Fibroblast of skin of right biceps (primary cell): ENCODE measurements around the gene TBX22.
"Not testable (repeated sequence)": the region's sequence is repeated elsewhere in the genome, so short reads cannot be mapped to it uniquely, and the experiment has no call there.

Experiments used
- DNase-seq: peaks from one replicate; pipeline ENCODE4 v3.0.0-alpha.2; 2013

Gene TBX22, protein sequence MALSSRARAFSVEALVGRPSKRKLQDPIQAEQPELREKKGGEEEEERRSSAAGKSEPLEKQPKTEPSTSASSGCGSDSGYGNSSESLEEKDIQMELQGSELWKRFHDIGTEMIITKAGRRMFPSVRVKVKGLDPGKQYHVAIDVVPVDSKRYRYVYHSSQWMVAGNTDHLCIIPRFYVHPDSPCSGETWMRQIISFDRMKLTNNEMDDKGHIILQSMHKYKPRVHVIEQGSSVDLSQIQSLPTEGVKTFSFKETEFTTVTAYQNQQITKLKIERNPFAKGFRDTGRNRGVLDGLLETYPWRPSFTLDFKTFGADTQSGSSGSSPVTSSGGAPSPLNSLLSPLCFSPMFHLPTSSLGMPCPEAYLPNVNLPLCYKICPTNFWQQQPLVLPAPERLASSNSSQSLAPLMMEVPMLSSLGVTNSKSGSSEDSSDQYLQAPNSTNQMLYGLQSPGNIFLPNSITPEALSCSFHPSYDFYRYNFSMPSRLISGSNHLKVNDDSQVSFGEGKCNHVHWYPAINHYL

DNA sequence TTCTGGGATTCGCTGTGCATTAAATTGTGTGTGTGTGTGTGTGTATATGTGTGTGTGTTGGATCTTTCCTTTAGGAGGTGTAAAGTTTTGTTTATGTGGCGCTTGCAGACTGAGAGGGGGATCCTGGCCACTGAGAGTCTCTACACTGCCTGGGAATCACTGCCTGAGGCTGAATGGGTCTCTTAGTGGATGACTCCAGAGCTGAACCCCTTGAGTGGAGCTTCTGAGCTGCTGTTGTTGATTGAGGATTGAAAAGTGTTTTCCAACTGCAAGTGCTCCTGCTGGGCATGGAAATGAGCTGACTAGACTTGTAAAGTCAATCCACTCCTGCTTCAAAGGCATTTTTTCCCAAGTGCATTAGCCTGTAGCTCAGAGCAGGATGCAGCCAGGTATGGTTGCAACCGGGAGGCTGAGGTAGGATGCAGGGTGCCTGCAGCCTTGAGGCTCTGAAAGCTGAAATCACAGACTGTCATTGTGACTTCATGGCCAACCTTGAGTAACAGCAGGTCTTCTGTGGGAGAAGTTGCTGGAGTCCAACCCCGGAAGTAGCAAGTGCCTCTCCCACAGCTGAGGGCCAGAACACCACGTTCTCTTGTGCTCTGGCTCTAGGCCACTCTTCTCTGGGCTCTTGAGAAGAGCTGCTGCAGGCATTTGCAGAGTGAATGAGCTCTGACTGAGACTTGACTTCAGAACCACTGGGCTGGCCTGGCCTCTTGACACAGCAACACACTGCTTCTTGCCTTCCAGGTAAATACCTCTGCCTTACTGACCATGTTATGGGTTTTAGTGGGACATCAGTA is at the start of gene TBX22:
Gene TBX22, plus strand, starts transcription at position 613 of the 800 bp plus-strand sequence. CDS start 7,517 bp downstream, outside the sequence.
- no peak for DNase-seq

DNA sequence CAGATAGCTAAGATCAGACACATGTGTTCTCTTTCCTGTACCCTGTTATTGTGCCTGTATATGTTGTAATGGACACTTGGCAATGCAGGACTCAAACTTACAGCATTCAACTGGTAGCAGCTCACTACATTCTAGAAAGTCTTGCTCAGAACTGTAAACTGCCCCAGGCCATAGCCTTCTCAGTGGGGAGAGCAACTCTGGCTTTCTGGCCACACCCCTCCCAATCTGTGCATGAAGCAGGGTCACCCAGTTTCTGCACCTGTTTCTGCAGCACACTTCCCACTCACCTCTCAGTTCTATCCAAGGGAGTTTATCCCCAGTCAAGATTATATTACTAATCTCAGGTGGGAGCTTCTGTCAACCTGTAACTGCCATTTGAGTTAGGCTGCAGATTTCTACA is 38.9 kb upstream of the TBX22 start:
- no peak for DNase-seq

DNA sequence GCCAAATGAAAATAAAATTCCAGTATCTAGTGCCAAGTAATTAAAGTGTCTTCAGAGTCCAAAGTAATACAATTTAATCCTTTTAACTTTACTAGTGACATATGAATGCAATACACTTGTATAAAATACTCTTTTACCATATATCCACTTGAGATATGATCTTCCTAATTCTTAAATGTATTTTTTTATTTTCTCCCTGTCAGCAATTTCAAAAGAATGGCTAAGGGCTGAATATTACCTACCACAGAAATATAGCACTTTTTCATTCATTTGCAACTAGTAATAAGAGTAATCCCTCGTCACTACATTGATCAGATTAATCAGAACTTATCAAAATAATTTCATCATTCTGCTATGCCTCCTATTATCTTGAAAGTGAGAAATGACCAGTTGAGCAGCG is 10.1 kb upstream of the TBX22 start:
- no peak for DNase-seq

DNA sequence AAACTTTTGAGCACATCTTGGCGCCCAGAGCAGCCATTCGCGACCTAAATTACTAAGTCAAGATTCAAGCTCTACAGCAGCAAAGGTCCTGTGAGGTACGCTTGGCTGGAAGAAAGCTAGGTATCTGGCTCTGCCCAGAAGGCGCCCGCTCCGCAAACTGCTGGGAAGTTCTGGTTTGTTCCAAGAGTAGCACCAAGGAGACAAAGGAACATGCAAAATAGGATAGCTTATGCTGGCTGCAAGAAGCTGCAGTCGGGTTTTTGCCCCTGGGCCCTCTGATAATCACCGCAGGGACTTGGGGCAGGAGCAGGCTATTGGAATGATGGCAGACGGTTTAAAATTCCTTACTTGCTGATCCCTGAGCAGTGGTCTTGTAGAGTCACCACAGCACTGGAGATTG is 3.0 kb upstream of the TBX22 start:
- DNase-seq: no peak

DNA sequence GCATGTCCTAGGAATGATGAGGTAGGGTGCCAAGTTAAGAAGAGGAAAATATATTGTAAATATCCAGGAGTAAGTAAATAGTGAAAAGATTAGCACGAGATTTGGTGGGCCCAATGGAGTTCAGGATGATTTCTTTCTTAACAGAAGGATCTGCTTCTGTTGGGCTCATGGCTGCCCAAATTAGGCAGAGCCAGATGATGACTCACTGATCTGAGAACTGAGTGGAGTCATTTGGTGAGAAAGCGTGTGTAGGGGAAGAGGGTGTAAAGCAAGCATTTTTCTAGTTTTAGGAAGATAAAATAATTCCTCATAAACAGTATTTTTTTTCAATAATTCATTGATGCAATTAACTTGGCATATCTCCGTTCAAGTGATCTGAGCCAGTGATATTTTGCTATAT is 1.6 kb downstream of the TBX22 start:
- DNase-seq: no peak

DNA sequence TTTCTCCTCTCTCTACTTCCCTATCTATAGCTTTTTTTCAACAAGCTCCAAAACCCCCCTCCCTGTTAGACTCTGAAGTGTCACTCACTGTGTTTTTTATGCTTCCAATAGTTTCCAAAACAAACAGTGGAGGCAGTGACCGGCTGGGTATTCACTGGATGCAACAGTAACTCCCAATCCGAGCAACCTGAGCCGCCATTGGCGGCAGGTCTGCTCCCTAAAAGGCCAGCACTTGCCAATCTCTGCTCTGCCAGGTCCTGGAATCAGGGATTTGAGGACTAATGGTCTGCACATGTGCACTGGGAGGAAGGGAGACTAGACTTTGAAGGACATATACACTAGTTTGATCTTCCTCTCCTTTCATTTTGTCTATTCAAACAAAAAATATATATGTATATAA is 7.1 kb downstream of the TBX22 start:
- DNase-seq: no peak

DNA sequence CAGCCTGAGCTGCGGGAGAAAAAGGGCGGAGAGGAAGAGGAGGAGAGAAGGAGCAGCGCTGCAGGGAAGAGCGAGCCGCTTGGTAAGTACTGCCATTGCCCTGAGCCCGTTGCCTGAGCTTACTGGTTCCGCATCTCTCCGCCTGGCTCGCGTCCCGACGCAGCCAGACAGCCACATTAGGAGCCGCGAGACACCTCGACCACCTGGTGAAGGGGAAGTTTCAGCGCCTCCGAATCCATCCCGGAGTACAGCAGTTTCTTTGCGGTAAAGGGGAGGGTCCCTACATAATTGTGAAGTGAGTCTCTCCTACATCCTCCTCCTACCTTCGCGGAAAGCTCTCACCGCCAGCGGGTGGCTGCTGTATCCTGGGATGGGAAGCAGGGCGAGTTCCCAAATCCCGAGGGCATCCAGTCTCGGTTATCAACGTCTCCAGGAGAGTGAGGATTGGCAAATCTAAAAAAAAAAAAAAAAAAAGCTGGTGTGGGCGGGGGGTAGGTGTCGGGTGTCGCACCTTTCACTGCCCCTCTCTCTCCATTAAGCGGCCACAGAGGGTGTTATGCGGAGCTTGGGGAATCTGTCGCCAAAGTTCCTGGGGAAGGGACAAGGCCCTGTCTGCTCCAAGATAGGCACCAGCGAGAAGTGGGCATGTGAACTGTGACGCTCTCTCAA is 7.9 kb downstream of the TBX22 start:
- no peak for DNase-seq

DNA sequence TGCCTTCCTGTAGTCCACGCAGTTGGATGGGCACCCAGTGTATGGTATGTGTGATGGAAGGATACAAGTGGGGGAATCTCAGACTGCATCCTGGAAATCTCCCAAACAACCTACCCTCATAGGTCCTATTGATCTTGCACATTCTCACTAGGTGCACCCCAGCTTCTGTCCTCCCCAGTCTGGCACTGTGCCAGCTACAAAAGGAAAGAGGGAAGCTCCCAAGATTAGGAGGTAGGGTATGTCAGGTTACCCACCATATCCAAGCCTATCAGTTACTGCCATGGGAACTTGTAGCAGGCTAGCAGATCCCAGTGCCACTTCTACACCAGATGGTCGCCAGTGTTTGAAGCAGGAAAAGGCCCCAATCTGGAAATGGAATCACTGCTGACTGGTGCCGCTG is 11.6 kb downstream of the TBX22 start:
- DNase-seq: no peak

DNA sequence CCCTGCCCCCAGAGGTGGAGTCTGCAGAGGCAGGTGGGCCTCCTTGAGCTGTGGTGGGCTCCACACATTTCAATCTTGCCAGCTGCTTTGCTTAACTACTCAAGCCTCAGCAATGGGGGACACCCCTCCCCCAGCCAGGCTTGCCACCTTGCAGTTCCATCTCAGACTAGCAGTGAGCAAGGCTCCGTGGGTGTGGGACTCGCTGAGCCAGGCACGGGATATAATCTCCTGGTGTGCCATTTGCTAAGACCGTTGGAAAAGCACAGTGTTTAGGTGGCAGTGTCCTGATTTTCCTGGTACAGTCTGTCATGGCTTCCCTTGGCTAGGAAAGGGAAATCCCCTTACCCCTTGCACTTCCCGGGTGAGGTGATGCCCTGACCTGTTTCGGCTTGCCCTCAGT is 51.6 kb downstream of the TBX22 start:
- not testable (repeated sequence) for DNase-seq

DNA sequence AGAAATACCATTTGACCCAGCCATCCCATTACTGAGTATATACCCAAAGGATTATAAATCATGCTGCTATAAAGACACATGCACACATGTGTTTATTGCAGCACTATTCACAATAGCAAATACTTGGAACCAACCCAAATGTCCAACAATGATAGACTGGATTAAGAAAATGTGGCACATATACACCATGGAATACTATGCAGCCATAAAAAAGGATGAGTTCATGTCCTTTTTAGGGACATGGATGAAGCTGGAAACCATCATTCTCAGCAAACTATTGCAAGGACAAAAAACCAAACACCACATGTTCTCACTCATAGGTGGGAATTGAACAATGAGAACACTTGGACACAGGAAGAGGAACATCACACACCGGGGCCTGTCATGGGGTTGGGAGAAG is 61.1 kb downstream of the TBX22 start:
- DNase-seq: not testable (repeated sequence)
